ENCODE results near the gene FBXO47. TPM values are rescaled to one million over a fixed set of nuclear protein-coding genes. Genes with fewer than 3 reads are reported as not detected.

FBXO47 gene
- total RNA-seq, 1 donor from 2014 or later = not detected

DNA sequence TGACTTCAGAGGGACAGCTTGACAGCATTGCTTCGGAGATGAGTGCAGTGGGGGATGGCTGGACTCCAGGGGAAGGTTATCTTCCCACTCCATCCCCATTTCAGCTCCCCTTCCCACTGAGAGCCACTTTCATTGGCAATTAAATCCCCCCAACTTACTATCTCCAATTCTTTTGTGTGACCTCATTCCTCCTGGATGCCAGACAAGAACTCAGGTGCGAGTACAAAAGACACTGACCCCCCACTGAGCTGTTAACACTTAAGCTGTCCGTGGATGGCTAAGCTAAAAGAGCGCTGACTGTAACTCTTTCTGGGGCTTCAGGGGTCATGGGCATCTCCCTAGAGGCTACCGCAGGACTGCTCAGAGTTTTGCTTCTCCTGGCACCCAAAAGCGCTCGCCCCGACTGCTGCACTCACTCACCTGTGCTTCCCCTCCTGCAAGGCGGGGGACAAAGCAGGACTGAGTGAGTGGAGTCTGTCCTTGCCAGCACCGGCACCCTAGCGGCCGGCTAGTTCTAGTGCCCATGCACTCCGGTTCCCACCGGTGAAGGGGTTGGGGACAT, 44.8 kb upstream of the FBXO47 start:
- TF ChIP-seq, protein P1, sequence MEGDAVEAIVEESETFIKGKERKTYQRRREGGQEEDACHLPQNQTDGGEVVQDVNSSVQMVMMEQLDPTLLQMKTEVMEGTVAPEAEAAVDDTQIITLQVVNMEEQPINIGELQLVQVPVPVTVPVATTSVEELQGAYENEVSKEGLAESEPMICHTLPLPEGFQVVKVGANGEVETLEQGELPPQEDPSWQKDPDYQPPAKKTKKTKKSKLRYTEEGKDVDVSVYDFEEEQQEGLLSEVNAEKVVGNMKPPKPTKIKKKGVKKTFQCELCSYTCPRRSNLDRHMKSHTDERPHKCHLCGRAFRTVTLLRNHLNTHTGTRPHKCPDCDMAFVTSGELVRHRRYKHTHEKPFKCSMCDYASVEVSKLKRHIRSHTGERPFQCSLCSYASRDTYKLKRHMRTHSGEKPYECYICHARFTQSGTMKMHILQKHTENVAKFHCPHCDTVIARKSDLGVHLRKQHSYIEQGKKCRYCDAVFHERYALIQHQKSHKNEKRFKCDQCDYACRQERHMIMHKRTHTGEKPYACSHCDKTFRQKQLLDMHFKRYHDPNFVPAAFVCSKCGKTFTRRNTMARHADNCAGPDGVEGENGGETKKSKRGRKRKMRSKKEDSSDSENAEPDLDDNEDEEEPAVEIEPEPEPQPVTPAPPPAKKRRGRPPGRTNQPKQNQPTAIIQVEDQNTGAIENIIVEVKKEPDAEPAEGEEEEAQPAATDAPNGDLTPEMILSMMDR (conservative IDR thresholded peaks at IDR 0.05; ENCODE audit: low read depth, low read length) = no peak
- no peak overlapping the region for H3K4me3 ChIP-seq (ENCODE audit: low read depth, low read length)
- DNase-seq (ENCODE audit: low read depth) = no peak

- TF ChIP-seq, protein P1 (conservative IDR thresholded peaks at IDR 0.05; ENCODE audit: low read depth, low read length) = no peak
- no peak overlapping the region for H3K4me3 ChIP-seq (ENCODE audit: low read depth, low read length)
- DNase-seq (ENCODE audit: low read depth) = no peak
These were observed 42.4 kb upstream of the FBXO47 start for GRCh38 chr17:39009581-39010001.

DNA sequence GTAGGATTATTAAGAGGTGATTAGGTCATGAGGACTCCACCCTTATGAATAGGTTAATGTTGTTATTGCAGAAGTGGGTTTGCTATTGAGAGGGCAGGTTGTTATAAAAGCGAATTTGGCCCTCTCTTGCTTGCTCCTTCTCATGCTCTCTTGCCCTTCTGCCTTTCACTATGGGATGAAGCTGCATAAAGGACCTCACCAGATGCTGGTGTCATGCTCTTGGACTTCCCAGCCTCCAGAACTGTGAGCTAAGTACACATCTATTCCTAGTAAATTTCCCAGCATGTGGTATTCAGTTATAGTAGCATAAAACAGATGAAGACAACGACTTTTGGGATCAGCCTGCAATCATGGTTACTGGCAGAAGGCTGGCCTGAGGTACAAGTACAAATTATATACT, 41.4 kb upstream of the FBXO47 start:
- DNase-seq (ENCODE audit: low read depth) = no peak
- TF ChIP-seq, protein P1 (conservative IDR thresholded peaks at IDR 0.05; ENCODE audit: low read depth, low read length) = no peak
- no peak overlapping the region for H3K4me3 ChIP-seq (ENCODE audit: low read depth, low read length)

DNA sequence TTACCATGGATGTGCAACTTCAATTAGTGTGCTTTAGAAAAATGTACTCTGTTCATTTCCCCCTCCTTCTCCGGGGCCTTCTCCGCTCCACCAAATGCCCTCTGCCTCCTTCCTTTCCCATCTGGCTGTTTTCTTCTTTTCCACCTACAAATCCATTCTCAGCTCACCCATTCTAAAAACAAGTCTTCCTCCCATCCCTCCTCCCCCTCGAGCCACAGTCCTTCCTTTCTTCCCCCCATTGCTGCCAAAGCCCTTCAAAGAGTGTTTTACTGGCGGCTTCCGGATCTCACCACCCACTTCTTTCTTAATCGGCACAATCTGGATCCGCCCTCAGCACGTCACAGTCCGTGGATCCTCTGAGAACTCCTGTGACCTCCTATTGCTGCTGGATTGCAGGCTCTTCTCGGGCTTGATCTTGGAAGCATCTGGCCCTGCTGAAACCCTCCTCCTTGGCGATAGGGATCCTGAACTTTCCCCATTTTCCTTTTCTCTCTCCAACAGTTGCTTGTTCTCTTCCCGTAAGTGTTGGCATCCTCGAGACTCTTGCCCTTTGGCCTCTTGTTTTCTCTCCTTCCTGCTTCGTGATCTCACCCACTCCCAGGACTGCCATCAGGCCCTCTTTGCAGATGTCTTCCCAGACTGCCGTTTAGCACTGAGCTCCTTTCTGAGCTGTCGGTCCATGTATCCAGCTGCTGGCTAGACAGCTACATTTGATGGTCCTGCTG, 36.0 kb upstream of the FBXO47 start:
- H3K4me3 ChIP-seq (ENCODE audit: low read depth, low read length) = no peak overlapping the region
- TF ChIP-seq, protein P1 (conservative IDR thresholded peaks at IDR 0.05; ENCODE audit: low read depth, low read length) = no peak
- DNase-seq (ENCODE audit: low read depth) = no peak

DNA sequence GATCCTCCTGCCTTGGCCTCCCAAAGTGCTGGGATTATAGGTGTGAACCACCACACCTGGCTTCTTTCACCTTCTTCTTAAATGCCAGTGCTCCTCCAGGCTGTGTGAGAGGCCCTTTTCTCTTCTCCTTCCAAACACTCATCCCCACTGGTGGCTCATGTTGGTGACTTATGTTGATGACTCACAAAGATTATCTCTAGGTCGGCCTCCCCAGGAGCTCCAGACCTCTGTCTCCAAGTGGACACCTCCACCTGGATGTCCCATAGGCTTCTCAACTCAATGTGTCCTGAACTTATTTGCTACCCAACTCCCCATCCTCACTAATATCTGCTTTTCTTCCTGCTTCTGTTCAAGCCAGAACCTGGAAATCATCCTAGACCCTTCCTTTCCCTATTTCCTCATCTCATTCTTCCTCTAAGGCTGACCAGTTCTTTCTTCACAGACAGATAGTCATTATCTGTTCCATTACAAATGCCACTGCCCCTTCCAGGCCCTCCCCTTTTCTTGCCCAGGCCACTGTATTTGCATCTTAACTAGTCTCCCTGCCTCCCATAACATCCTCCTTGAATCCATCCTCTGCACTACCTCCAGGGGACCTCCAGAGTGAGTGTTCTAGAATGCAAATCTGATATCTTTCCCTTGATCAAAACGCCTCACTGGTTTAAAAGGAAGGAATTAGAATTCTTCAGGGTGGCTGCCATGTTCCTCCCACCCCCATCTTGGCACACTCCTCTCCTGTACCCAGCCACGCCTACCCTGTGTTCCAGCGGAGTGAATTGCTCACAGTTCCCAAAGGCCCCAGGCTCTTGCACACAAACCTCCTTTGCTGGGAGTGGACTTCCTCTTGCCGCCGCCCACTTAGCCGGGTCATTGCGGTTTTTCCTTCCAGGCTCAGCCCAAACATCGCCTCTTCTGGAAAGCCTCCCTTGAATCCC, 34.8 kb upstream of the FBXO47 start:
- H3K4me3 ChIP-seq (ENCODE audit: low read depth, low read length) = no peak overlapping the region
- DNase-seq (ENCODE audit: low read depth) = no peak
- TF ChIP-seq, protein P1 (conservative IDR thresholded peaks at IDR 0.05; ENCODE audit: low read depth, low read length) = no peak

DNA sequence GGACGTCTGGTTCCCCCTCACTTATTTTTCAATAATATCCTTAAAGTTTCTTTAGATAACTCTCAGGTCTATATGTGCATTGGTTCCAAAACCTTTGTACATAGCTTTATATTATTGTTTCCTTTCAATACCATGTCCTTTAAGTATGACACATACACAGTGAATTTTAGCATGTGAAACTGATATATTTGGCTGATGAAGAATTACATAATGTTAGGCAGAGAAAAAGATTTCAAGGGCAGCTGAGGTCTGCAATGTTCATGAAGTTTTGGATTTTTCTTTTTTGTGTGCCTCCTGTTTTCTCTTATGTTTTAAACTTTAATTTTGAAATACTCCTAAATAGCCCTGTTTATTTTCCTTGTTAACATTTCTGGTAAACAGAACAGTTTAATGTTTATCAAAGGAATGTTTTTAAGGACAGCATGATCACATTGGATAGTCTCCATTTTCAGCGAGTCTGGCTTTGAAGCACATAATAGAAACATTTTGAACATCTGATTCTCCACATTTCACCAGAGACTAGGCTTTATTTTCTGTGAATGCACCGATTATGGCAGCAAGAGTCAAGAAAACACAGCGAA, 32.9 kb upstream of the FBXO47 start:
- H3K4me3 ChIP-seq (ENCODE audit: low read depth, low read length) = no peak overlapping the region
- DNase-seq (ENCODE audit: low read depth) = no peak
- TF ChIP-seq, protein P1 (conservative IDR thresholded peaks at IDR 0.05; ENCODE audit: low read depth, low read length) = no peak
